ENCODE data around the gene TMEM201. TPM values are rescaled to one million over a fixed set of nuclear protein-coding genes. Genes with fewer than 3 reads are reported as not detected.

The TMEM201 gene, protein sequence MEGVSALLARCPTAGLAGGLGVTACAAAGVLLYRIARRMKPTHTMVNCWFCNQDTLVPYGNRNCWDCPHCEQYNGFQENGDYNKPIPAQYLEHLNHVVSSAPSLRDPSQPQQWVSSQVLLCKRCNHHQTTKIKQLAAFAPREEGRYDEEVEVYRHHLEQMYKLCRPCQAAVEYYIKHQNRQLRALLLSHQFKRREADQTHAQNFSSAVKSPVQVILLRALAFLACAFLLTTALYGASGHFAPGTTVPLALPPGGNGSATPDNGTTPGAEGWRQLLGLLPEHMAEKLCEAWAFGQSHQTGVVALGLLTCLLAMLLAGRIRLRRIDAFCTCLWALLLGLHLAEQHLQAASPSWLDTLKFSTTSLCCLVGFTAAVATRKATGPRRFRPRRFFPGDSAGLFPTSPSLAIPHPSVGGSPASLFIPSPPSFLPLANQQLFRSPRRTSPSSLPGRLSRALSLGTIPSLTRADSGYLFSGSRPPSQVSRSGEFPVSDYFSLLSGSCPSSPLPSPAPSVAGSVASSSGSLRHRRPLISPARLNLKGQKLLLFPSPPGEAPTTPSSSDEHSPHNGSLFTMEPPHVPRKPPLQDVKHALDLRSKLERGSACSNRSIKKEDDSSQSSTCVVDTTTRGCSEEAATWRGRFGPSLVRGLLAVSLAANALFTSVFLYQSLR
- polyA plus RNA-seq (2013, experiment 1 of 2) = 4.9 TPM
- polyA plus RNA-seq (2013, experiment 2 of 2) = 5.1 TPM

DNA sequence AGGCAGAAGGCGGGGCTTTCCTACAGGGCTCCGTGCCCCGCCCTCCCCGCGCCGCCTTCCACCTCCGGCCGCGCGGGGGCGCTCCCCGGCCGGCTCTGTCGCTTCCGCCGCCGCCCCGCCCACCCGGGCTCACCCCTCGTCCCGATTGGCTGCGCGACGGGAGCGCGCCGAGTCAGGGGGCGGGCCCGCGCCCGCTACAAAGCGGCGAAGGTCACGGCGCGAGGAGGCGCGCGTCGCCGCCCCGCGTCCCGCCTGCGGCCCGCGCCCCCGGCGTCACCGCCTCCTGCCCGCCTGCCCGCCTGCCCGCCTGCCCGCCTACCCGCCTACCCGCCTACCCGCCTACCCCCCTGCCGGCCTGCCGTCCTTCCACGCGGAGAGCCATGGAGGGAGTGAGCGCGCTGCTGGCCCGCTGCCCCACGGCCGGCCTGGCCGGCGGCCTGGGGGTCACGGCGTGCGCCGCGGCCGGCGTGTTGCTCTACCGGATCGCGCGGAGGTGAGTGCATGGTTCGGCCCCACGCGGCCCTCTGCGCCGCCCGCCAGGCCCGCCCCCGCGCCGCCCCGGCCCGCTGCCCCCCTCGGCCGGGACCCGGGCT lies at the start of gene TMEM201:
TMEM201 (plus strand) TSS at position 361 of the 593 bp plus-strand sequence; CDS start at position 381, 20 bp downstream.
- Histone ChIP-seq H2AFZ (ENCODE audit: low read depth, low read length) (peak within 1 kb of the TSS; percentile 44), H2BK5ac (ENCODE audit: low read depth, low read length, poor library complexity, severe bottlenecking) (no peak within 1 kb of the TSS), H2BK15ac (ENCODE audit: low read depth, poor library complexity, severe bottlenecking) (no peak within 1 kb of the TSS), H2BK12ac (ENCODE audit: low read length in 2 of 2) (no peak within 1 kb of the TSS), H3K4me1 (ENCODE audit: control insufficient read depth, insufficient read depth, low read depth, low read length) (peaks cover 21% of the 10 kb centered on the region), H3K14ac (ENCODE audit: low read length in 2 of 2) (peak within 1 kb of the TSS in 1 of 2 experiments; percentile 50), H3K18ac (ENCODE audit: low read depth in 1 of 2, low read length in 2 of 2) (peak within 1 kb of the TSS; percentile 37 to 83), H3K36me3 (ENCODE audit: control insufficient read depth in 1 of 2, insufficient read depth in 2 of 2, low read depth in 1 of 2, low read length in 2 of 2) (peaks cover 3 to 9% of the 10 kb centered on the region in 2 experiments), H4K8ac (ENCODE audit: low read length) (peak within 1 kb of the TSS; percentile 27), H3K4me2 (ENCODE audit: low read length, poor library complexity, severe bottlenecking) (peak within 1 kb of the TSS; percentile 85), H4K91ac (ENCODE audit: low read length) (no peak within 1 kb of the TSS), H3K9me3 (ENCODE audit: control insufficient read depth, low read length) (no peaks in the 10 kb centered on the region), H2AK5ac (ENCODE audit: low read length, severe bottlenecking) (no peak within 1 kb of the TSS), H3K23ac (ENCODE audit: low read length in 2 of 2) (peak within 1 kb of the TSS in 1 of 2 experiments; percentile 85), H3K4ac (ENCODE audit: low read depth in 1 of 2, low read length in 2 of 2) (no peak within 1 kb of the TSS), H3K9ac (ENCODE audit: low read length) (peak within 1 kb of the TSS; percentile 89), H3K27me3 (ENCODE audit: control insufficient read depth in 1 of 2, insufficient read depth in 1 of 2, low read length in 2 of 2) (no peaks in the 10 kb centered on the region), H3K4me3 (ENCODE audit: insufficient read depth in 1 of 2, low read depth in 1 of 2, low read length in 2 of 2) (peak within 1 kb of the TSS; percentile 89), H2BK120ac (ENCODE audit: low read depth, low read length) (no peak within 1 kb of the TSS), H3K79me1 (replicated peaks; ENCODE audit: low read length, poor library complexity, severe bottlenecking) (peaks cover 12% of the 10 kb centered on the region), H3K27ac (ENCODE audit: low read length, poor library complexity, severe bottlenecking) (no peak within 1 kb of the TSS)
- DNase-seq = peak; percentile 88
- WGBS = under 1% methylated on average over 33 of the region's 94 CpGs

GRCh38 chr1:9539165-9539828 lies 49.4 kb upstream of the TMEM201 start, which contains the start of gene SLC25A33:
TSS of gene SLC25A33 (plus strand) at chr1:9539465. CDS start at chr1:9539692, 227 bp downstream.
- Histone ChIP-seq H2BK15ac (ENCODE audit: low read depth, poor library complexity, severe bottlenecking) (peak within 1 kb of the TSS; percentile 64), H3K18ac (ENCODE audit: low read depth in 1 of 2, low read length in 2 of 2) (peak within 1 kb of the TSS; percentile 63 to 76), H2BK5ac (ENCODE audit: low read depth, low read length, poor library complexity, severe bottlenecking) (no peak within 1 kb of the TSS), H3K4ac (ENCODE audit: low read depth in 1 of 2, low read length in 2 of 2) (peak within 1 kb of the TSS; percentile 29 to 64), H3K4me3 (ENCODE audit: insufficient read depth in 1 of 2, low read depth in 1 of 2, low read length in 2 of 2) (peak within 1 kb of the TSS; percentile 67 to 88), H4K91ac (ENCODE audit: low read length) (peak within 1 kb of the TSS; percentile 28), H3K27ac (ENCODE audit: low read length, poor library complexity, severe bottlenecking) (no peak within 1 kb of the TSS), H3K27me3 (ENCODE audit: control insufficient read depth in 1 of 2, insufficient read depth in 1 of 2, low read length in 2 of 2) (no peaks in the 10 kb centered on the region), H3K14ac (ENCODE audit: low read length in 2 of 2) (peak within 1 kb of the TSS in 1 of 2 experiments; percentile 73), H3K36me3 (ENCODE audit: control insufficient read depth in 1 of 2, insufficient read depth in 2 of 2, low read depth in 1 of 2, low read length in 2 of 2) (no peaks in the 10 kb centered on the region), H3K4me1 (ENCODE audit: control insufficient read depth, insufficient read depth, low read depth, low read length) (peaks cover 8% of the 10 kb centered on the region), H2BK120ac (ENCODE audit: low read depth, low read length) (peak within 1 kb of the TSS; percentile 89), H2AK5ac (ENCODE audit: low read length, severe bottlenecking) (no peak within 1 kb of the TSS), H2BK12ac (ENCODE audit: low read length in 2 of 2) (peak within 1 kb of the TSS in 1 of 2 experiments; percentile 52), H2AFZ (ENCODE audit: low read depth, low read length) (peak within 1 kb of the TSS; percentile 67), H4K8ac (ENCODE audit: low read length) (peak within 1 kb of the TSS; percentile 45), H3K79me1 (replicated peaks; ENCODE audit: low read length, poor library complexity, severe bottlenecking) (peaks cover 6% of the 10 kb centered on the region), H3K9ac (ENCODE audit: low read length) (peak within 1 kb of the TSS; percentile 92), H3K9me3 (ENCODE audit: control insufficient read depth, low read length) (no peaks in the 10 kb centered on the region), H3K23ac (ENCODE audit: low read length in 2 of 2) (peak within 1 kb of the TSS in 1 of 2 experiments; percentile 5), H3K4me2 (ENCODE audit: low read length, poor library complexity, severe bottlenecking) (peak within 1 kb of the TSS; percentile 81)
- WGBS = under 1% methylated on average over 35 of the region's 92 CpGs
- DNase-seq = peak; percentile 97

- Histone ChIP-seq H2BK5ac (ENCODE audit: low read depth, low read length, poor library complexity, severe bottlenecking) (no peak overlapping the region), H3K4ac (ENCODE audit: low read depth in 1 of 2, low read length in 2 of 2) (peak overlapping the region in 1 of 2 experiments; percentile 29), H3K4me1 (ENCODE audit: control insufficient read depth, insufficient read depth, low read depth, low read length) (peaks cover 8% of the 10 kb centered on the region), H2BK12ac (ENCODE audit: low read length in 2 of 2) (peak overlapping the region in 1 of 2 experiments; percentile 12), H3K9ac (ENCODE audit: low read length) (peak overlapping the region; percentile 92), H4K91ac (ENCODE audit: low read length) (peak overlapping the region; percentile 28), H2AK5ac (ENCODE audit: low read length, severe bottlenecking) (no peak overlapping the region), H3K4me3 (ENCODE audit: insufficient read depth in 1 of 2, low read depth in 1 of 2, low read length in 2 of 2) (peak overlapping the region; percentile 67 to 88), H3K27me3 (ENCODE audit: control insufficient read depth in 1 of 2, insufficient read depth in 1 of 2, low read length in 2 of 2) (no peaks in the 10 kb centered on the region), H3K36me3 (ENCODE audit: control insufficient read depth in 1 of 2, insufficient read depth in 2 of 2, low read depth in 1 of 2, low read length in 2 of 2) (no peaks in the 10 kb centered on the region), H3K23ac (ENCODE audit: low read length in 2 of 2) (peak overlapping the region in 1 of 2 experiments; percentile 5), H3K79me1 (replicated peaks; ENCODE audit: low read length, poor library complexity, severe bottlenecking) (peaks cover 6% of the 10 kb centered on the region), H3K14ac (ENCODE audit: low read length in 2 of 2) (peak overlapping the region in 1 of 2 experiments; percentile 73), H3K9me3 (ENCODE audit: control insufficient read depth, low read length) (no peaks in the 10 kb centered on the region), H2BK15ac (ENCODE audit: low read depth, poor library complexity, severe bottlenecking) (peak overlapping the region; percentile 64), H3K4me2 (ENCODE audit: low read length, poor library complexity, severe bottlenecking) (peak overlapping the region; percentile 81), H3K27ac (ENCODE audit: low read length, poor library complexity, severe bottlenecking) (no peak overlapping the region), H3K18ac (ENCODE audit: low read depth in 1 of 2, low read length in 2 of 2) (peak overlapping the region; percentile 63 to 76), H2AFZ (ENCODE audit: low read depth, low read length) (peak overlapping the region; percentile 67), H4K8ac (ENCODE audit: low read length) (no peak overlapping the region), H2BK120ac (ENCODE audit: low read depth, low read length) (peak overlapping the region; percentile 89)
- WGBS = under 1% methylated on average over 46 of the region's 61 CpGs
- DNase-seq = peak; percentile 76
Observed at GRCh38 chr1:9539829-9540550, 48.7 kb upstream of the TMEM201 start.
